GM18507 (cell line): Measurements from ENCODE around the gene PSTK.
A peak's percentile ranks its signal among the peaks of the same experiment; 100 is the strongest.

Experiments
- DNase-seq: peaks from one replicate; pipeline ENCODE4 v3.0.0; 2011; ENCODE audit warnings: low read depth; ENCODE audit not compliant: insufficient read length; ENCODE audit errors: extremely low spot score
- FAIRE-seq: peaks from 2 replicates; lab custom pipeline; 2011; peaks lifted over from hg19 to GRCh38; lab: Jason Lieb, UNC

Gene PSTK

DNA sequence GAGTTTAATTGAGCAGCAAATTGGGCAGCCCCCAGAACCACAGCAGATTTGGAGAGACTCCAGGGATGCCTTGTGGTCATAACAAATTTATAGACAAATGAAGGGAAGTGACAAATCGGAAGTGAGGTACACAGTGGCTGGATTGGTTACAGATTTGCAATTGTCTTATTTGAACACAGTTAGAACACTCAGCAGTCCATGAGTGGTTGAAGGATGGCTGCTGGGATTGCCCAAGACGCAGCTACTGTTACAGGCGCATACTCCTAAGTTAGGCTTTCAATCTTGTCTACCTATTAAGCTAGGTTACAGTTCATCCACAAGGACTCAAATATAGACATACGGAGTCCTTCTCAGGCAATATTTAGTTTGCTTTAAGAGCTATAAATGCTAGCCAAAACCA is 36.0 kb downstream of the PSTK start:
- no peak for FAIRE-seq
- no peak for DNase-seq

DNA sequence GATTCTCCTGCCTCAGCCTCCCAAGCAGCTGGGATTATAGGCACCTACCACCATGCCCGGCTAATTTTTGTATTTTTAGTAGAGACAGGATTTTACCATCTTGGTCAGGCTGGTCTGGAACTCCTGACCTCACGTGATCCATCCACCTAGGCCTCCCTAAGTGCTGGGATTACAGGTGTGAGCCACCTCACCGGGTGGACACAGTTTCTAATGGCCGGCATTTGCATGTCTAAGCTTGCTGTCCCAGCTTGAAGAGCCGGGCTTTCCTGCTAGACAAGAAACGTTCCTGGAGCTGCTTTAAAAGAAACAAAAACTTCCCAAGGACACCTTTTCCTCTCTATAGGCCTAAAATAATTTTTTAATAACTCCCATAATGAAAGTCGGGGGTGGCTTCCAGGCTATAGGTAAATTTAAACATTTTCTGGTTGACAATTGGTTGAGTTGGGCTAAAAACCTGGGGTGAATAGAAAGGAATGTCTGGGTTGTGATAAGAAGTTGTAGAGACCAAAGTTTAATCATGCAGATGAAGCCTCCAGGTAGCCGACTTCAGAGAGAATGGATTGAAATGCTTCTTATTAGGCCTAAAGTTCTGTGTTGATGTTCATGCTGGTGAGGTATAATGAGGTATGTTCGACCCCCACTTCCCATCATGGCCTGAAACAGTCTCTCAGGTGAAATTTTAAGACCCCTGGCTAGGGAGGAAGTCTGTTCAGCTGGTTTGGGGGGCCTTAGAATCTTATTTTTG is 37.4 kb downstream of the PSTK start:
- FAIRE-seq (no peak), DNase-seq (no peak)

DNA sequence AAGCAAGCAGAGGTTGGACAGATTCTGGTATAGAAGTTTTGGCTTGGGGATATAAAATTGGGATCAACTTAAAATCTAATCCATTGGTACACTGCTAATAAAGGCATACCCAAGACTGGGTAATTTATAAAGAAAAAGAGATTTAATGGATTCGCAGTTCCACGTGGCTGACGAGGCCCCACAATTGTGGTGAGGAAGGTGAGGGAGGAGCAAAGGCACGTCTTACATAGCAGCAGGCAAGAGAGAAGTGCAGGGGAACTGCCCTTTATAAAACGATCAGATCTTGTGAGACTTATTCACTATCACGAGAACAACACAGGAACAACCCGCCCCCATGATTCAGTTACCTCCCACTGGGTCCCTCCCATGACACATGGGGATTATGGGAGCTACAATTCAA is 38.3 kb downstream of the PSTK start:
- DNase-seq, result no peak
- no peak for FAIRE-seq

DNA sequence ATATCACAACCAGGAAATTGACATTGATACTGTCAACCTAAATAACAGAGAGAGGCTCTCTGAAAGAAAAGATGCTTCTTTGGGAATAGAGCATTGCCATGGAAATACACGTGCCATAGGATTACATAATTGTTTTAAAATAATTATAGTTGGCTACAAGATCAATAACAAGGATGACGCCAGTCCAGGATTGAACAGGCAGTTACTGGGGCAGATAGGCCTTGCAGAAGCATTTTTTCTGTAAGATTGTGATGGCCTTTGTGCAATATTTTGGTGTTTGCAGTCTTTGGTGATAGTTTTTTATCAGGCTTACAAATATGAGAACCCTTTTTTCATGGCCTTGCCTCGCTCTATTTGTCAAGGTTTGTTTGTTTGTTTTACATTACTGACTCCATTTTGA is 39.1 kb downstream of the PSTK start:
- no peak for DNase-seq
- no peak for FAIRE-seq

DNA sequence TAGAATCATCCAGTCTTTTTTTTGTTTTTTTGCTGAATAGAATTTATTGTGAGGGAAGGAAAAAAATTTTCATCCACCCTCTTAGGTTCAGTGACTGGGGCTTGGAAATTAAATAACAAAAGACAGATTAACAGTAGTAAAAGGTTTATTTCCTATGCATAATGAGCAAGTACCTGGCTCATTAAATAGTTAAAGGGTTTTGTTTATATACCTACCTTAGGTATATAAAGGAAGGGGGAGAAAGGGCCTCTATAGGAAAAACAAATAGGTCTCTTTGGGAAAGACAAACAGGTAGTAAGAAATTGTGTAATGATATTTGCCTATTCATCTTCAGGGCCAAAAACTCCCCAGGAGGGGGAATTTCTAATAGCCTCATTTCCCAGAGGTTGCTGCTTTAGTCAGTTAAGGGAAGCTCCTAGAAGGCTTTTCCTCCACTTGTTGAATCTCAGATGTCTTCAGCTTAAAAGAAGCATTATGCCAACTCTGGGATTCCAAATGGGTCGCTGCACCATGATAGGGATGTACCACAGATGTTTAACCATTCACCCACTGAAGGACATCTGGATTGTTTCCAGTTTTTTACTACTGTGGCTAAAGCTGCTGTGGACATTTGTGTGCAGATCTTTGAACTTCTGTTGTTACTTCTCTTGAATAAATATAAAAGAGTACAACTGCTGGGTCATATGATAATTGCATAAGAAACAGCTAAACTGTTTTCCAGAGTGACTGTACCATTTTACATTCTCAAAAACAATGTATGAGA is 39.9 kb downstream of the PSTK start:
- FAIRE-seq (no peak), DNase-seq (no peak)

DNA sequence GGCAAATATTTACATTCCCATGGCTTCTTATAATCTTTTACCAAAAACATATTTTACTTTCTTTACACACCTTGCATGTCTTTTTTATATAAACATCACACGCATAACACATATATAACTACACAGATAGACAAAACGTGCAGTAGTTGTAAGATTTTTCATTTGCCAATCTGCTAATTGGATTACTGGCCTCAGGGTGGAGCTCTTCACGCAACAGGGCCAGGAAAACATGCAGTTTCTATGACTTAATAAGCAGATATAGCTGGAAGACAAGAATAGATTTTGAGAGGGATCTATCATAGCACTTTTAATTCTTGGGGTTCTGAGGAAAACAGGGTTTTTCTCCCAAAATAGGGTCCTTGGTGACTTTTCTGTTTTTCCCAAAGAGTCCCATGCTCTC is 41.3 kb downstream of the PSTK start:
- FAIRE-seq, result no peak
- DNase-seq, result no peak

DNA sequence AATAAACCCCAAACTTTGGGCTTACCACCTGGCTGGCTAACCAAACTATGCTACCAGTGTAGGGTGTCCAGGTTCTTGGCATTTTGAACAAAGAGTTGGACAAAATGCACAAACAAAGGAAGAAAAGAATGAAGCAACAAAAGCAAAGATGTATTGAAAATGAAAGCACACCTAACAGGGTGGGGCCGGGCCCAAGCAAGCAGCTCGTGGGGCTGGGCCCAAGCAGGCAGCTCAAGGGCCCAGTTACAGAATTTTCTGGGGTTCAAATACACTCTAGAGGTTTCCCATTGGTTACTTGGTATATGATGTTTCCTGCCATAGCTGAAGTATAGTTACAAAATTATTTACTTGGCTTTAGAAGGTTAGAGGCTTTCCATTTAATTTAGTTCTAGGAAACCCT is 44.3 kb downstream of the PSTK start:
- no peak for DNase-seq
- FAIRE-seq, result no peak

DNA sequence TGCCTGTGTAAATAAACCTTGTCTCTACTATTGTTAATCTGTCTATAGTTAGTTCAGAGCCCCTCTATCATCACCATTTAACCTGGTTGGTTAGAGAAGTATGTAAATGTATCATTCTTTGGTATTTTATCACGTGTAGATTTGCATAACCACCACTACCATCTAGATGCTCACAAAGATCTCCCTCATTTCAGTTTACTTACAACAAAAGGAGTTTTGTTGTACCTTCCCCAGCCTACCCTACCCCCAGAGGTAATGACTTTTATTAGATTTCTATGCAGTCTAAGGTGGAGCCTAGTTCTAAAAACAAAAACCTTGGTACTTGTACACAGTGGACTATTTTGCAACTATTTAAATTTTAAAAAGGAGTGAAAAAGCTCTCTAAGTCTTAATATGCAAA is 46.1 kb downstream of the PSTK start:
- FAIRE-seq, result no peak
- DNase-seq, result no peak

DNA sequence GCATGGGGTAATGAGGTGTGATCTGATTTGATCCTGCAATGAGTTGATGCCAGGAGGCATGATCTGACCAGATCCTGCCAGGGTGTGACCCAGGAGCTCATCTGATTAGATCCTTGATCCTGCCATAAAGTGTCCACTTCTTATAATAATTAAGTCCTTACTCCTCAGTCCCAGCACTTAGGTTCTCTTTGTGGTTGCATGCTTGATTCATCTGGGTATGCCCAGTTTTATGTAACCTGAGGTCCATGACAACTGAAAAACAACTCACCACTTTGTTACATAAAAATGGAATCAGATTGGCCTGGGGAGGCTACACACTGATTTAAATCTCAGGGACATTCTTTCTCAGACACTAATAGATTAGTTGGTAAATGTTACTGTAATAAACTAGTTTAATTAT is 47.7 kb downstream of the PSTK start:
- no peak for FAIRE-seq
- no peak for DNase-seq

DNA sequence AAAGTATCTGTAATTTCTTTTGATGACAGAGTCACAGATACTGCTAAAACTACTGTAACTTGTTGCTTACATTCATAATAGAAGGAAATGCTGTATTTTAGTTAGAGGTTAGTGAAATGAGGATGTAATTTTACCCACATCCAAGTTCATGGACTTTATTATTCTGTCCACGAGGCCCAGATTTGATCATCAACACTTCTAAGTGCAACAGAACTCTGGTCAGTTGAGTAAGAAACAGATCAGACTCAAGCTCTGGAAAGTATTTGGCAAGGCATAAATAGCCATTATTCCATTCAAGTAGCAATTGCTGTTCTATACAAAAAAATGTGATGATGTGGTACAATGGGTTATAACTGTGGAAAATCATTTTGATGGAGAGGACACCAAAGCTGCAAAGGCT is 50.9 kb downstream of the PSTK start:
- FAIRE-seq (no peak), DNase-seq (no peak)

DNA sequence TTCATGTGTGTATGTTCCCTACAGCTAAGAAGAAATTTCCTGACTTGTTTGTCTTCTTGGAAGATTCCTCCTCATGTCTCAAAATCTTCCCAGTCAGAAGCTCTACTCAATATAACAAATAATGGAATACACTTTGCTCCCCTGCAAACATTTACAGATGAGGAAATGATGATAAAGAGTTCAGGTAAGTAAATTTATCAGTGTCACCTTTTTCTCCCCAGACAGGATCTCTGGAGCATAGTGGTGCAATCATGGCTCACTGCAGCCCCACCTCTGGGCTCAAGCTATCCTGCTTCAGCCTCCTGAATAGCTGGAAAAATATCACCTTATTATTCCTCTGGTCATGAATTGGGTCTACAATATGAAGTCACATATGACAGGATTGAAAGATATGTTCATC is 54.1 kb downstream of the PSTK start:
- no peak for DNase-seq
- no peak for FAIRE-seq

DNA sequence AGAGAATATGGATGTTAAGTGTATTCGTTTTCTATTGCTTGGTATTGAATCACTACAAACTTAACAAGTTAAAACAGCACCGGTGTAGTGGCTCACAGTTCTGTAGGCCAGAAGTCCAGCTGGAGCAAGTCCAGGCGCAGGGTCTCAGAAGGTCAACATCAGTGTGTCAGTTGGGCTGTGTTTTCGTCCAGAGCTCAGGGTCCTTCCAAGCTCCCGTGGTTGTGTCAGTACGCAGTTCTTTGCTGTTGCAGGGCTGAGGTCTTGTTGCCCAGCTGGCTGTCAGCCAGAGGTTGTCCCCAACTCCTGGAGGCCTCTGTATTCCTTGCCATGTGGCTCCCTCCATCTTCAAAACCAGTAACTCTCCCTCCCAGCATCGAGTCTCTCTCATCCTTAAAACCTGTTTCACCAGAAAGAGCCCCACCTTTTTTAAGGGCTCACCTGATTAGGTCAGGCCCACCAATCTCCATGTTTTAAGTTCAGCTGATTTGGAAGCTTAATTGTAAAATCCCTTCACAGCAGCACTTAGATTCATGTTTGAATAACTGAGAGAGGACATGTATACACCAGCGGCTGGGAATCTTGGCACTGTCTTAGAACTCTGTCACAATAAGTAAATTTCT is 55.4 kb downstream of the PSTK start:
- FAIRE-seq, result no peak
- no peak for DNase-seq

DNA sequence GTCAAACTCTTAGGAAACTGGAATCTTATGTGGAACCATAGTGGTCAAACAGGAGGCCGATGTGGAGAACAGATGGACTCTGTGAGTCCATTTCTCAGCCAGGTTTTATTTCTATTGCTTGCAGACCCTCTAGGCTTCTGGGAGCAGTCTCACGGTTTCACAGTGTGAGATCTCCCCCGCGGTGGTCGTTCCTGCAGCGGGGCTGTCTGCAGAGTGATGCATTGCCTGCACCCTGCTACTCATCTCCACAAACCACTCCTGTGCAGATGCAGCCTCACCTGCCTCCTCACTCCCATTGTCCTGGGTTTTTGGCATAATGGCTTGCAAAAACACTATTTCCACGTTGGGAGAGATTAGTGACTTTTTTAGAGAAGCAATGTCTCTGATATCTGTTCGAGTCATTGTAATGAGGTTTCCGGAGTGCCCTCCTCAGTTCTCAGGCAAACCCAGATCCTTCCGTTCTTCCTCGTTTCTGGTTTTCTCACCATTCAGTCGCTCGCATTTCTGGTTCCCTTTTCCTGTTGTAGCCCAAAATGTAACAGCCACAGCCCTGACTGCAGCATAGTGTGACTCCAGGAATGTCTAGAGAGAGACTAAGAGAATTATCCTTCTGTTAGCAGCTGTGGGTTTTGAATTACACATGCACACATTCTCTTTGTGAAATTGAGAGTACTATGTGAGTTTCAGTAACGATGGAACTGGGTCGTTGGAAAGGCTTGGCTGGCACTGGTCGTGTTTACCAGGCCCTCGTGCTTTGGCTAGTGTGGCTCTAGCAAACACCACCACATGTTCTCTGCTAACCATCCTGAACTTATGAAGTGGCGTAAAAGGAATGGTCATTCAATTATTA is 58.8 kb downstream of the PSTK start:
- DNase-seq (no peak), FAIRE-seq (peak; percentile 49)

DNA sequence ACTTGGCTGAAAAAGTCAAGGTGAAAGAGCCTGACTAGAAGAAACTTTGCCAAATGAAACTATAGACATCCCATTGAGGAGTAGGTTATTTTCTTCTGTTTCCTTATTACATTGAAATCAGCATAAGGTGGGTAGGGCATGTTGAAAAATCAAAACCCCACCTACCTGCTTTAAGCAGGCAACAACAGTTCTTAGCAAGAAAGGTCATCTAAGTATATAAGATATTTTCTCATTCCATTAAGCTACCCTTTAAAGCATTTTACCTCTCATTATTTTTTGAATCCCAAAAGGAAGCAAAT is 59.4 kb downstream of the PSTK start:
- FAIRE-seq (no peak), DNase-seq (no peak)
